ENCODE measurements around the gene ACR. TPM values are rescaled to one million over a fixed set of nuclear protein-coding genes. Genes with fewer than 3 reads are reported as not detected.

The ACR gene
- total and polyA plus RNA-seq, 4 experiments from 2014 or later, result not detected

DNA sequence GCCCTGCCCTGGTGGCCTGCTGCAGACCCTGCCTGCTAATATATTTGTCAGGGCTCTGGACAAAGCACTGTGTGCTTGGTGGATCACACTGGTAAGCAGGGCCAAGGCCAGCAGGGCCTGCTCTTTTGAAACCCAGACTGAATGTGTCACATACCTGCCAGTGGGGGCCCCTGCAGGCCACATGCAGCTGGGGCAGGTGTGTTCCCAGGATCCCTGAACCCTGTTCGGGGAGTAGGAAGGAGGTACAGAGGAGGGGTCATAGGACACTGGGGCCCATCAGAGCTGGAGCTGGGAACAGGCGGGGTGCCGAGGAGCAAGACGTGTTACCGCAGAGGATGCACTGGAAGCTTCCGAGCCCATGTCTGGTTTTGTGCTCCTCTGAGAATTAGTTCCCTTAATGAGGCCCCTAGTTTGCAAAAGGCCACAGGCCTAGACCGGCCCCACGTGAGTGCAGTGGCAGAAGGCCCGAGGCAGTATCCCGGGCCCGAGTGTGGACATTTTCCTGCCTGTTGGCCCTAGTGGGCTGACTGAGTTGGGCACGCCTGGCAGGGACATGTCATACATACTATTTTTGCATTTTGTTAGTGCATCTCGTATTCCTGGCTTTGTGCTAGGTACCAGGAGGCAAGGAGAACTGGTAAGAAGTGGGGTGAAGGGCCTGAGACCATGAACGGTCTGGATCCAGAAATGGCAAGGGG is 11.2 kb upstream of the ACR start:
- no peaks in the 10 kb centered on the region for H3K4me1 ChIP-seq (ENCODE audit: insufficient read depth, low read length)
- POLR2A ChIA-PET (ENCODE audit: partially characterized antibody), result no interaction called here
- Mint-ChIP-seq H3K27ac (no peak overlapping the region), H3K9me3 (no peaks in the 10 kb centered on the region), H3K27me3 (no peaks in the 10 kb centered on the region), H3K4me1 (no peaks in the 10 kb centered on the region), H3K36me3 (no peaks in the 10 kb centered on the region), H3K4me3 (no peak overlapping the region)
- DNase-seq, result no peak
- no peaks in the 10 kb centered on the region for H3K36me3 ChIP-seq (ENCODE audit: insufficient read depth, low read length)
- H3K27me3 ChIP-seq (ENCODE audit: insufficient read depth, low read length), result no peaks in the 10 kb centered on the region
- H3K27ac ChIP-seq (ENCODE audit: low read depth, low read length), result no peak overlapping the region
- no peak overlapping the region for H3K4me3 ChIP-seq (ENCODE audit: low read length in 2 of 2)
- H3K9me3 ChIP-seq (ENCODE audit: control insufficient read depth in 1 of 2, low read length in 2 of 2), result no peaks in the 10 kb centered on the region
- intact Hi-C loops (cut with micrococcal nuclease), result no loop called here
- CTCF ChIA-PET (ENCODE audit: partially characterized antibody), result no interaction called here

GRCh38 chr22:50727678-50728522 is 10.1 kb upstream of the ACR start:
- no peak overlapping the region for H3K4me3 ChIP-seq (ENCODE audit: low read length in 2 of 2)
- DNase-seq, result no peak
- no peaks in the 10 kb centered on the region for H3K36me3 Mint-ChIP-seq
- ChIA-PET POLR2A (ENCODE audit: partially characterized antibody) (no interaction called here), CTCF (ENCODE audit: partially characterized antibody) (no interaction called here)
- no peaks in the 10 kb centered on the region for H3K9me3 ChIP-seq (ENCODE audit: control insufficient read depth in 1 of 2, low read length in 2 of 2)
- H3K36me3 ChIP-seq (ENCODE audit: insufficient read depth, low read length), result no peaks in the 10 kb centered on the region
- no peak overlapping the region for H3K27ac ChIP-seq (ENCODE audit: low read depth, low read length)
- no peaks in the 10 kb centered on the region for H3K9me3 Mint-ChIP-seq
- H3K27ac Mint-ChIP-seq, result peak overlapping the region in 1 of 7 donors; percentile 65
- H3K27me3 ChIP-seq (ENCODE audit: insufficient read depth, low read length), result no peaks in the 10 kb centered on the region
- no peaks in the 10 kb centered on the region for H3K27me3 Mint-ChIP-seq
- peaks cover 3 to 5% (median 4%) of the 10 kb centered on the region in 4 donors for H3K4me1 Mint-ChIP-seq
- intact Hi-C loops (cut with micrococcal nuclease), result no loop called here
- H3K4me1 ChIP-seq (ENCODE audit: insufficient read depth, low read length), result peaks cover 6% of the 10 kb centered on the region
- H3K4me3 Mint-ChIP-seq, result no peak overlapping the region

DNA sequence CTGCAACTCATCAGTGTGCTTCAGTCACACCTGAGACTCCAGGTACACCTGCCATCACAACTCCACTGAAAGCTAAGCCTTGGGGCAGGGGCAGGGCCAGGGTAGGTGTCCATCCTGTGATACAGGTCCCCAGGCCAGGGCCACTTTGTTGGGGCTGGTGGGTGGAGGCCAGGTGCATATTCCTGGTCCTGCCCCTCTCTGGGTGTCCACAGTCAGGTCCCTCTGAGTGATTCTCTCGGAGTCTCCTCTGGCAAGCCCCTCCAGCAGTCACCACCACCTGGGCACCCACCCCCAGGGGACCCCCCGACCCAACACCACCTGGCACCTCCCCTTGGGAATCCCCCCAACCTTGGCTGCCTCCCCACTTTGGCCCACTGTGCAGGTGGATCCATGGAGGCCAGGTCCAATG is 9.5 kb upstream of the ACR start:
- Mint-ChIP-seq H3K27me3 (no peaks in the 10 kb centered on the region), H3K9me3 (no peaks in the 10 kb centered on the region), H3K27ac (peak overlapping the region in 1 of 7 donors; percentile 46), H3K36me3 (no peaks in the 10 kb centered on the region), H3K4me3 (no peak overlapping the region), H3K4me1 (peaks cover 4 to 5% (median 4%) of the 10 kb centered on the region in 4 donors)
- Histone ChIP-seq H3K36me3 (ENCODE audit: insufficient read depth, low read length) (no peaks in the 10 kb centered on the region), H3K27me3 (ENCODE audit: insufficient read depth, low read length) (no peaks in the 10 kb centered on the region), H3K27ac (ENCODE audit: low read depth, low read length) (no peak overlapping the region), H3K4me3 (ENCODE audit: low read length in 2 of 2) (no peak overlapping the region), H3K9me3 (ENCODE audit: control insufficient read depth in 1 of 2, low read length in 2 of 2) (no peaks in the 10 kb centered on the region), H3K4me1 (ENCODE audit: insufficient read depth, low read length) (peaks cover 6% of the 10 kb centered on the region)
- no peak for DNase-seq
- CTCF ChIA-PET (ENCODE audit: partially characterized antibody), result no interaction called here
- POLR2A ChIA-PET (ENCODE audit: partially characterized antibody), result no interaction called here
- intact Hi-C loops (cut with micrococcal nuclease), result no loop called here

DNA sequence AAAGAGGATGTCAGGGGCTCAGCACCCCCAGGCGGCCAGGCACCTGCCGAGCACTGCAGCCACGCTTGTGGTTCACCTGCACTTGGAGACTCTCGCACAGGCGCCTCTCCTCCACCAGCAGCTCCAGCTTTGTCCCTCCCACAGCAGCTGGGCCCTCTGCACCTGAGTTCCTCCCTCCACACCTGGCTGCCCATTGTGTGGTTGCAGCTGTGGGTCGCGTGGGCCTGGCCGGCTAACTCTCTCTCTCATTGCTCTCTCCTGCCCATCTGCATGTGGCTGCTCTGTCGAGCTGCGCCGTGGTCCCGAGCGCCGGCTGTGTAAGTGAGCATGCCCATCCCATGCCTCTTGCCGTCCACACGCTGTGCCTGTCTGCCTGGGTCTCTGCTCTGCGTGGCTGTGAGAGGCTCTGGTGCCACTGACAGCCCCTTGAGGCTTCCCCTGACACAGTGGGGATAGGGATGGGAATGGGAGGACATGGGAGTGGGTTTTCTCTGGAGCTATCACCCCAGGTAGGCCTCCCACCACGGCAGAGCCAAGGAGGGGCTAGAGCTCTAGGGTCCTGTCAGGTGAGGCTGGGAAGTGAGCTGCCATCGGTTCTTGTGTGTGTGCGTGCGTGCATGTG is 8.5 kb upstream of the ACR start:
- peaks cover 6% of the 10 kb centered on the region for H3K4me1 ChIP-seq (ENCODE audit: insufficient read depth, low read length)
- ChIA-PET POLR2A (ENCODE audit: partially characterized antibody) (no interaction called here), CTCF (ENCODE audit: partially characterized antibody) (no interaction called here)
- Mint-ChIP-seq H3K9me3 (no peaks in the 10 kb centered on the region), H3K27ac (no peak overlapping the region), H3K4me1 (peaks cover 4 to 5% (median 4%) of the 10 kb centered on the region in 4 donors), H3K27me3 (peaks cover 0 to 2% of the 10 kb centered on the region in 2 donors), H3K4me3 (peak overlapping the region in 1 of 8 donors; percentile 52), H3K36me3 (no peaks in the 10 kb centered on the region)
- intact Hi-C loops (cut with micrococcal nuclease), result no loop called here
- no peaks in the 10 kb centered on the region for H3K36me3 ChIP-seq (ENCODE audit: insufficient read depth, low read length)
- H3K27me3 ChIP-seq (ENCODE audit: insufficient read depth, low read length), result no peaks in the 10 kb centered on the region
- H3K4me3 ChIP-seq (ENCODE audit: low read length in 2 of 2), result no peak overlapping the region
- H3K27ac ChIP-seq (ENCODE audit: low read depth, low read length), result no peak overlapping the region
- DNase-seq, result no peak
- no peaks in the 10 kb centered on the region for H3K9me3 ChIP-seq (ENCODE audit: control insufficient read depth in 1 of 2, low read length in 2 of 2)

- intact Hi-C loops (cut with micrococcal nuclease), result no loop called here
Observed at GRCh38 chr22:50730013-50730891, 7.8 kb upstream of the ACR start.

DNA sequence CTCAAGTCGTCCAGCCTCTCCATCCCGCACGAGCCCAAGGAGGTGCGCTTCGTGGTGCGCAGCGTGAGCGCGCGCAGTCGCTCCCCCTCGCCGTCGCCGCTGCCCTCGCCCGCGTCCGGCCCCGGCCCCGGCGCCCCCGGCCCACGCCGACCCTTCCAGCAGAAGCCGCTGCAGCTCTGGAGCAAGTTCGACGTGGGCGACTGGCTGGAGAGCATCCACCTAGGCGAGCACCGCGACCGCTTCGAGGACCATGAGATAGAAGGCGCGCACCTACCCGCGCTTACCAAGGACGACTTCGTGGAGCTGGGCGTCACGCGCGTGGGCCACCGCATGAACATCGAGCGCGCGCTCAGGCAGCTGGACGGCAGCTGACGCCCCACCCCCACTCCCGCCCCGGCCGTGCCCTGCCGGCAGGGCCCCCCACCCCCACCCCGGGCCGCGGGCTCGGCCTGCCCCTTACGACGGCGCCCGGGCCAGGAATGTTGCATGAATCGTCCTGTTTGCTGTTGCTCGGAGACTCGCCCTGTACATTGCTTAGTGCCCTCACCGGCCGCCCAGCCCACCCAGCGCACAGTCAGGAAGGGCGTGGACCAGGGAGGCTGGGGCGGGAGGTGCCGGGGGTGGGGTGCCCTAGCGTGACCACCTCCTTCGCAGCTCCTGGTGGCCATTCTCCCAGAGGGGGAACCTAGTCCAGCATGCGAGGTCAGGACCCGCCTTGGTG is 6.9 kb upstream of the ACR start:
- no peak overlapping the region for H3K27ac Mint-ChIP-seq
- no peak overlapping the region for H3K27ac ChIP-seq (ENCODE audit: low read depth, low read length)
- H3K27me3 ChIP-seq (ENCODE audit: insufficient read depth, low read length), result no peaks in the 10 kb centered on the region
- H3K9me3 ChIP-seq (ENCODE audit: control insufficient read depth in 1 of 2, low read length in 2 of 2), result no peaks in the 10 kb centered on the region
- CTCF ChIA-PET (ENCODE audit: partially characterized antibody), result interaction anchor here (0.7 to 1.6 kb wide), 2 partner anchors 26 to 31 kb away, joined by 3 to 10 read pairs; no protein-coding TSS in a partner anchor
- H3K36me3 Mint-ChIP-seq, result no peaks in the 10 kb centered on the region
- no peak overlapping the region for H3K4me3 ChIP-seq (ENCODE audit: low read length in 2 of 2)
- POLR2A ChIA-PET (ENCODE audit: partially characterized antibody), result no interaction called here
- no peaks in the 10 kb centered on the region for H3K36me3 ChIP-seq (ENCODE audit: insufficient read depth, low read length)
- peaks cover 0 to 2% of the 10 kb centered on the region in 2 donors for H3K27me3 Mint-ChIP-seq
- peaks cover 4 to 5% (median 4%) of the 10 kb centered on the region in 4 donors for H3K4me1 Mint-ChIP-seq
- intact Hi-C loops (cut with micrococcal nuclease), result no loop called here
- H3K9me3 Mint-ChIP-seq, result no peaks in the 10 kb centered on the region
- DNase-seq, result no peak
- no peak overlapping the region for H3K4me3 Mint-ChIP-seq
- peaks cover 6% of the 10 kb centered on the region for H3K4me1 ChIP-seq (ENCODE audit: insufficient read depth, low read length)

More at GRCh38 chr22:50730013-50730891, 7.8 kb upstream of the ACR start:
- POLR2A ChIA-PET (ENCODE audit: partially characterized antibody), result no interaction called here
- Mint-ChIP-seq H3K9me3 (no peaks in the 10 kb centered on the region), H3K4me1 (peaks cover 4 to 5% (median 4%) of the 10 kb centered on the region in 4 donors), H3K36me3 (no peaks in the 10 kb centered on the region), H3K4me3 (no peak overlapping the region), H3K27me3 (peaks cover 0 to 2% of the 10 kb centered on the region in 2 donors), H3K27ac (no peak overlapping the region)
- CTCF ChIA-PET (ENCODE audit: partially characterized antibody), result no interaction called here
- no peaks in the 10 kb centered on the region for H3K36me3 ChIP-seq (ENCODE audit: insufficient read depth, low read length)
- H3K27me3 ChIP-seq (ENCODE audit: insufficient read depth, low read length), result no peaks in the 10 kb centered on the region
- H3K4me1 ChIP-seq (ENCODE audit: insufficient read depth, low read length), result peaks cover 6% of the 10 kb centered on the region
- no peaks in the 10 kb centered on the region for H3K9me3 ChIP-seq (ENCODE audit: control insufficient read depth in 1 of 2, low read length in 2 of 2)
- H3K27ac ChIP-seq (ENCODE audit: low read depth, low read length), result no peak overlapping the region
- DNase-seq, result no peak
- no peak overlapping the region for H3K4me3 ChIP-seq (ENCODE audit: low read length in 2 of 2)
